Epidermal melanocyte (primary cell): Measurements from ENCODE around the gene PPM1N.

Experiments used
- DNase-seq: peaks from one replicate; pipeline ENCODE4 v3.0.0; 2011; ENCODE audit warnings: low spot score; ENCODE audit not compliant: insufficient read length

Gene PPM1N

GRCh38 chr19:45489216-45489855, 8.9 kb upstream of the PPM1N start:
- DNase-seq, result no peak

GRCh38 chr19:45492137-45492626, 6.1 kb upstream of the PPM1N start:
- peak; percentile 11 for DNase-seq

GRCh38 chr19:45492627-45493470, 5.4 kb upstream of the PPM1N start:
- peak; percentile 89 for DNase-seq

- no peak for DNase-seq
Observed at GRCh38 chr19:45494261-45494916, 3.9 kb upstream of the PPM1N start.

- DNase-seq, result no peak
Observed at GRCh38 chr19:45495178-45495577, 3.1 kb upstream of the PPM1N start.

- DNase-seq, result no peak
Observed at GRCh38 chr19:45496349-45496953, 1.8 kb upstream of the PPM1N start.

GRCh38 chr19:45497791-45498190, 452 bp upstream of the PPM1N start:
- DNase-seq, result no peak

- DNase-seq, result no peak
Observed at GRCh38 chr19:45499196-45500180, 1.2 kb downstream of the PPM1N start.

- DNase-seq, result no peak
Observed at GRCh38 chr19:45500918-45501729, 2.9 kb downstream of the PPM1N start.

- DNase-seq, result no peak
Observed at GRCh38 chr19:45501730-45502014, 3.4 kb downstream of the PPM1N start.

GRCh38 chr19:45502111-45502510, 3.9 kb downstream of the PPM1N start:
- no peak for DNase-seq

GRCh38 chr19:45503909-45504308, 5.7 kb downstream of the PPM1N start:
- DNase-seq, result no peak

GRCh38 chr19:45505151-45505995, 7.1 kb downstream of the PPM1N start:
- no peak for DNase-seq

- no peak for DNase-seq
Observed at GRCh38 chr19:45505996-45506245, 7.7 kb downstream of the PPM1N start.

- DNase-seq, result peak; percentile 87
Observed at GRCh38 chr19:45506246-45506988, 8.2 kb downstream of the PPM1N start.

- DNase-seq, result peak; percentile 91
Observed at GRCh38 chr19:45506989-45507871, 9.0 kb downstream of the PPM1N start, which contains the start of gene VASP. VASP (plus strand) TSS chr19:45507479; CDS start chr19:45507772, 293 bp downstream.

- DNase-seq, result no peak
Observed at GRCh38 chr19:45507872-45508416, 9.7 kb downstream of the PPM1N start.
